Left hindlimb (tissue), 1 donor: Measurements from ENCODE around the gene TTC34.

ENCODE experiments used
- DNase-seq: peaks from one replicate; pipeline ENCODE4 v3.0.0-alpha.2; 2018

Gene TTC34

GRCh38 chr1:2801535-2802291 is at the start of gene TTC34:
TSS of gene TTC34 (minus strand) at chr1:2801693. CDS start at chr1:2800827, 866 bp downstream.
- DNase-seq: peak; percentile 68

- no peak for DNase-seq
These were observed 49.0 kb upstream of the TTC34 start for GRCh38 chr1:2850502-2850901.

GRCh38 chr1:2848006-2848670 is 46.6 kb upstream of the TTC34 start:
- DNase-seq: no peak

GRCh38 chr1:2847086-2847985 is 45.8 kb upstream of the TTC34 start:
- DNase-seq: no peak

- DNase-seq: no peak
These were observed 44.4 kb upstream of the TTC34 start for GRCh38 chr1:2845869-2846268.

- DNase-seq: no peak
These were observed 38.7 kb upstream of the TTC34 start for GRCh38 chr1:2840036-2840809.

- DNase-seq: no peak
These were observed 36.3 kb upstream of the TTC34 start for GRCh38 chr1:2837823-2838222.

GRCh38 chr1:2837316-2837715 is 35.8 kb upstream of the TTC34 start:
- no peak for DNase-seq

GRCh38 chr1:2836333-2836970 is 35.0 kb upstream of the TTC34 start:
- no peak for DNase-seq

GRCh38 chr1:2835650-2836159 is 34.2 kb upstream of the TTC34 start:
- no peak for DNase-seq

GRCh38 chr1:2834741-2835564 is 33.5 kb upstream of the TTC34 start:
- DNase-seq: no peak

- DNase-seq: no peak
These were observed 32.6 kb upstream of the TTC34 start for GRCh38 chr1:2834146-2834475.

GRCh38 chr1:2833454-2834145 is 32.1 kb upstream of the TTC34 start:
- DNase-seq: no peak

GRCh38 chr1:2832506-2833453 is 31.3 kb upstream of the TTC34 start:
- DNase-seq: no peak

GRCh38 chr1:2831596-2832212 is 30.2 kb upstream of the TTC34 start:
- DNase-seq: no peak

- no peak for DNase-seq
These were observed 29.4 kb upstream of the TTC34 start for GRCh38 chr1:2830761-2831425.

- no peak for DNase-seq
These were observed 28.5 kb upstream of the TTC34 start for GRCh38 chr1:2829846-2830615.
